ENCODE results near the gene CRYBG2. TPM values are rescaled to one million over a fixed set of nuclear protein-coding genes. Genes with fewer than 3 reads are reported as not detected.
A peak's percentile ranks its signal among the peaks of the same experiment; 100 is the strongest.

Gene CRYBG2
- total RNA-seq, 2 donors from 2014 or later: not detected

DNA sequence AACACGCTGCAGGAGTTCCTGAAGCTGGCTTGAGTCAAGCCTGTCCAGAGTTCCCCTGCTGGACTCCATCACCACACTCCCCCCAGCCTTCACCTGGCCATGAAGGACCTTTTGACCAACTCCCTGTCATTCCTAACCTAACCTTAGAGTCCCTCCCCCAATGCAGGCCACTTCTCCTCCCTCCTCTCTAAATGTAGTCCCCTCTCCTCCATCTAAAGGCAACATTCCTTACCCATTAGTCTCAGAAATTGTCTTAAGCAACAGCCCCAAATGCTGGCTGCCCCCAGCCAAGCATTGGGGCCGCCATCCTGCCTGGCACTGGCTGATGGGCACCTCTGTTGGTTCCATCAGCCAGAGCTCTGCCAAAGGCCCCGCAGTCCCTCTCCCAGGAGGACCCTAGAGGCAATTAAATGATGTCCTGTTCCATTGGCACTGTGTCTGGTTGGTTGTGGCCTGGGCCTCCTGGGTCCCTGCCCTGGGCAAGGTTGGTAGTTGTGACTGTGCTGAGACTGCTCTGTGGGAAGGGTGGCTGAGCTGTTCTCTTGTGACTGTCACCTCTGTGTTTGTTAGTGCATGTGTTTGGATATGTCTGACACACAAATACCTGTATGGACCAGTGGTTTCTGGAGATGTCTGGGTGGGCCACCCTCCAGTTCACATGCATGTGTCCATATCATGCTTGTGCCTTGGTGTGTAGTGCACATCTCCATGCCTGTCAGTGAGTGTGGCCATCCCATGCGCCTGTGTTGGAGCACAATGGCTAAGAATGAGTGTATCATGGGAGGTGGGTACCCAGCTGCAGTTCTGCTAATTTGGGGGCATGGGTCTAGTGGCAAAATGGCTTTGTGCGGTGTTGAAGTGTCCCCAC, 72.6 kb downstream of the CRYBG2 start:
- Histone ChIP-seq H3K4me1 (peaks cover 0 to 95% of the 10 kb centered on the region in 2 donors), H3K27ac (peak overlapping the region; percentile 93 to 97), H3K9me3 (no peaks in the 10 kb centered on the region), H3K36me3 (peaks cover 18% of the 10 kb centered on the region), H3K27me3 (no peaks in the 10 kb centered on the region), H3K4me3 (peak overlapping the region; percentile 73 to 86)
- TF ChIP-seq, protein P1, sequence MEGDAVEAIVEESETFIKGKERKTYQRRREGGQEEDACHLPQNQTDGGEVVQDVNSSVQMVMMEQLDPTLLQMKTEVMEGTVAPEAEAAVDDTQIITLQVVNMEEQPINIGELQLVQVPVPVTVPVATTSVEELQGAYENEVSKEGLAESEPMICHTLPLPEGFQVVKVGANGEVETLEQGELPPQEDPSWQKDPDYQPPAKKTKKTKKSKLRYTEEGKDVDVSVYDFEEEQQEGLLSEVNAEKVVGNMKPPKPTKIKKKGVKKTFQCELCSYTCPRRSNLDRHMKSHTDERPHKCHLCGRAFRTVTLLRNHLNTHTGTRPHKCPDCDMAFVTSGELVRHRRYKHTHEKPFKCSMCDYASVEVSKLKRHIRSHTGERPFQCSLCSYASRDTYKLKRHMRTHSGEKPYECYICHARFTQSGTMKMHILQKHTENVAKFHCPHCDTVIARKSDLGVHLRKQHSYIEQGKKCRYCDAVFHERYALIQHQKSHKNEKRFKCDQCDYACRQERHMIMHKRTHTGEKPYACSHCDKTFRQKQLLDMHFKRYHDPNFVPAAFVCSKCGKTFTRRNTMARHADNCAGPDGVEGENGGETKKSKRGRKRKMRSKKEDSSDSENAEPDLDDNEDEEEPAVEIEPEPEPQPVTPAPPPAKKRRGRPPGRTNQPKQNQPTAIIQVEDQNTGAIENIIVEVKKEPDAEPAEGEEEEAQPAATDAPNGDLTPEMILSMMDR (IDR thresholded peaks at IDR 0.05): no peak
- DNase-seq (ENCODE audit: low spot score): no peak

DNA sequence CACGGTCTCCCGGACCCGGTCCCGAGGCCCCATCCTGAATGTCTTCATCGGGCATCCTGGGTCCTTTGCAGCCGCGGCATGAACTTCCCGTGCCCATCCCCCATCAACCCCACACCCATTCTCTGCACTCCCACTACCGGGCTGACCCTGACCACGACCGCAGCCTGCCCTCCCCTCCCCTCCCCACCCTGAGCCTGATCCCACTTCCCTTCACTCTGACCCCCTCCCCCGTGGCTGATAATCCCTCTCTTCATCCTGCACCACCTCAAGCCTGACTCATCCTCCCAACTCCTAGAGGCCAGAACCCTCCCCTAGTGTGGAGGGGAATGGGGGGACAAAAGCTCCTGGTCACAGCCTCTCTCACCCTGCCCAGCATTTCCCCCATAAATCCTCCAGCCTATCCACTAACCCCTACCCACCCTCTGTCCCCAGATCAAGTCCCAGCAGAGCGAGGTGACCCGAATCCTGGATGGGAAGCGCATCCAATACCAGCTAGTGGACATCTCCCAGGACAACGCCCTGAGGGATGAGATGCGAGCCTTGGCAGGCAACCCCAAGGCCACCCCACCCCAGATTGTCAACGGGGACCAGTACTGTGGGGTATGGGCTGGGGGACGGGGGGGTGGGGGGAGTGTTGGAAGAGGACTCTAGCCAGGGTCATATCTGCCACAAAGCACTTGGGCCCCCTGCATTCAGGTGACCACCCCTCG, 73.4 kb downstream of the CRYBG2 start:
- DNase-seq (ENCODE audit: low spot score): no peak
- TF ChIP-seq, protein P1 (IDR thresholded peaks at IDR 0.05): no peak
- H3K36me3 ChIP-seq: peaks cover 18% of the 10 kb centered on the region

DNA sequence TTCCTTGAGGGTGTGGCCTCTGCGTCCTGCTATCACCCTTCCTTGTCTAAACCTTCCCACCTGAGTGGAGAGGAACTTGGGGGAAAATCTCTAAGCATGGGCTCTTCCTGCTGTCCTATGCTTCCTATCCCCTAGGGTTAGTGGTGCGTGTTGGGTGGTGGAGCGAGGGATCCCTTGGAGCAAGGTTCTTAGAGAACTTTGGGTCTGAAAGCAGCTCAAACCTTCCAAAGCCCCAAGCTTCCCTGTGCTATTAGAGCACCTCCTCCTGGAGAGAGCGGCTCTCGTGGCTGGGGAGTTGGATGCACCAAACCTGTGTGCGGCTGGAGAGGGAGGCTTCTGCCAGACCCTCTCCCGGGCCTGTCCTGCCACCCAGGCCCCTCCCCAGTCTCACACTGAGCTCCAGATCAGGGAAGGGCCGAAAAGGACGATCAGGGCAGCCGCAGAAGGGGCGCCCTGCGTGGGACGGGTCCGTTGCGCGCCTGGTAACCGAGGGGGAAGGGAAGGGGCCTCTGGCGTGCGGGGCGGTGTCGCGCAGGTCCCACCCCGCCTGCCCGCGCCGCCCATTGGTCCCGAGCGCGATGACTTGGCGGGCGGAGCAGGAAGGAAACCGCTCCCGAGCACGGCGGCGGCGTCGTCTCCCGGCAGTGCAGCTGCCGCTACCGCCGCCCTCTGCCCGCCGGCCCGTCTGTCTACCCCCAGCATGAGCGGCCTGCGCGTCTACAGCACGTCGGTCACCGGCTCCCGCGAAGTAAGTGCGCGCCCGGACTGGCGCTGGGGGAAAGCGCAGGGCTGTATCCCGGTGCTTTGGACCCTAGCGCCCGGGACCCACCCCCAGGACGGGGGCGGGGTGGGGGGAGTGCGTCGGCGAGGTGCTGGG, 74.2 kb downstream of the CRYBG2 start, which contains the start of gene SH3BGRL3:
Gene SH3BGRL3 (plus strand): TSS at position 631 of the 877 bp plus-strand sequence. CDS start 70 bp downstream, at position 701.
- TF ChIP-seq, protein P1 (IDR thresholded peaks at IDR 0.05): peak in 1 of 2 donors; percentile 63
- H3K4me3 ChIP-seq: peak within 1 kb of the TSS; percentile 73 to 86
- no peaks in the 10 kb centered on the region for H3K27me3 ChIP-seq
- peaks cover 0 to 95% of the 10 kb centered on the region in 2 donors for H3K4me1 ChIP-seq
- peaks cover 22% of the 10 kb centered on the region for H3K36me3 ChIP-seq
- H3K9me3 ChIP-seq: no peaks in the 10 kb centered on the region
- DNase-seq (ENCODE audit: low spot score): peak; percentile 90
- H3K27ac ChIP-seq: peak within 1 kb of the TSS; percentile 93 to 97

More for the DNA sequence above, 73.4 kb downstream of the CRYBG2 start:
- Histone ChIP-seq H3K4me3 (peak overlapping the region; percentile 73 to 86), H3K9me3 (no peaks in the 10 kb centered on the region), H3K27ac (peak overlapping the region; percentile 93 to 97), H3K4me1 (peaks cover 0 to 95% of the 10 kb centered on the region in 2 donors), H3K27me3 (no peaks in the 10 kb centered on the region)

DNA sequence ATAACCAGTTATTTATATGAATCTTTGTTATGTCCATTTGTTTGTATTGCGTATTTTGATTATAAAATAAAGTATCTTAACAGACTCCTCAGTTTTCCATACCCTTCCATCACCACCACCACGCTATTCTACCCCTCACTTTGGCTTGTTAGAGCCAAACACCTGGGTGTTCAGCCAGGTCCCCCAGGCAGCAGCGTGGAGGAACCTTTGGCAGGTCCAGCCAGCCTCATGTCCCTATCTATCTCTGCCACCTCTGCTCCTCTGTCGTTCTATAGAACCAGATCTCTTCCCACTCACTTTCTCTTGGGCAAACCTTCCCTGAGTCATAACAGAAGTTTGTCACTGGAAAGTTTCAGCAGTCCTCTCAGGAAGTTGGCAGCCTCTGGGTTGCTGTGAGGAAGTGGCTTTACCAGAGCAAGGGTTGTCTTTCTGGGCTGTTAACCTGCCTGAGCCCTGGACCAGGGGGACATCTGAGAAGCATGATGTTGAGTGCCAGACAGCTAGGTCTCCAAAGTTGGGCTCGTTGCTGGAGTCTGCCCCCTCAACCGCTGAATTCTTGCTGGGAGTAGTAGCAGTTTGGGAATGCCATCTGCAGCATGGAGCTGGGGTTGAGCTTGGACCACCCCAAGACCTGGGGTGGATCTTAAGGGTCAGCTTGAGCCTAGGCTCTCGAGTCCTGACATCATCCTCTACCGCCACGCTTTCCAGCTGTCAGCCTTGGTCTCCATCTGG, 75.0 kb downstream of the CRYBG2 start:
- H3K27ac ChIP-seq: peak overlapping the region; percentile 93 to 97
- no peaks in the 10 kb centered on the region for H3K9me3 ChIP-seq
- H3K27me3 ChIP-seq: no peaks in the 10 kb centered on the region
- peak overlapping the region; percentile 73 to 86 for H3K4me3 ChIP-seq
- TF ChIP-seq, protein P1 (IDR thresholded peaks at IDR 0.05): no peak
- peaks cover 24% of the 10 kb centered on the region for H3K36me3 ChIP-seq
- peak; percentile 83 for DNase-seq (ENCODE audit: low spot score)
- peaks cover 0 to 92% of the 10 kb centered on the region in 2 donors for H3K4me1 ChIP-seq

DNA sequence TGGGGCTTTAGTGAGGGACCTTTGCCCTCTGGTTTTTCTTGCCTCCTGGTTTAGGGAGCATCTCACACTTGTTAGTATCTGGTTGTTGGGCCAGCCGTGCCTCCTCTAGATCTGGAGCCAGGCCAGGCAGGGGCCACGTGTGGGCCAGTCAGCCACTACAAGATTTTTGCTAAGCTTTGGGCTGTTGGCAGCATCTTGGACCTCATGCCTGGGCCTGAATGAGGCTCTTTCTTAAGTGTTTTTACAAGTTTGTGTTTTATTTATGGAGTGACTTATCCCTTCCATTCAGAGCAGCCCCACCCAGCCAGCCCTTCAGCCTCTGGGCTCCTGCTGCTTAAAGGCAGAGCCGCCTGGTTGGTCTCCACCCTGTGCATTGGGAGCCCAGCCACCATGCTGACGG, 75.6 kb downstream of the CRYBG2 start:
- H3K9me3 ChIP-seq: no peaks in the 10 kb centered on the region
- TF ChIP-seq, protein P1 (IDR thresholded peaks at IDR 0.05): no peak
- peak; percentile 93 for DNase-seq (ENCODE audit: low spot score)
- H3K27me3 ChIP-seq: no peaks in the 10 kb centered on the region
- peak overlapping the region; percentile 93 to 97 for H3K27ac ChIP-seq
- peaks cover 24% of the 10 kb centered on the region for H3K36me3 ChIP-seq
- H3K4me3 ChIP-seq: no peak overlapping the region
- H3K4me1 ChIP-seq: peaks cover 0 to 87% of the 10 kb centered on the region in 2 donors

Data from right atrium auricular region (tissue), 2 donors.